IPS-18a (cell line): ENCODE measurements around the gene NGEF.

Experiments used
- H3K27ac ChIP-seq: one replicate; pipeline ENCODE4 v1.5.1; 2013; ENCODE audit warnings: low read length
- H3K27me3 ChIP-seq: one replicate; pipeline ENCODE4 v1.6.1; 2013; ENCODE audit warnings: mild to moderate bottlenecking, low read length; ENCODE audit not compliant: control insufficient read depth, insufficient read depth
- H3K36me3 ChIP-seq: one replicate; pipeline ENCODE4 v1.6.1; 2013; ENCODE audit warnings: low read depth, low read length; ENCODE audit not compliant: control insufficient read depth
- H3K4me1 ChIP-seq: one replicate; pipeline ENCODE4 v1.6.1; 2013; ENCODE audit warnings: low read depth, low read length; ENCODE audit not compliant: control insufficient read depth
- H3K4me3 ChIP-seq: one replicate; pipeline ENCODE4 v1.5.1; 2013; ENCODE audit warnings: low read length
- H3K9ac ChIP-seq: one replicate; pipeline ENCODE4 v1.6.1; 2013; ENCODE audit warnings: mild to moderate bottlenecking, low read length, moderate library complexity
- H3K9me3 ChIP-seq: one replicate; pipeline ENCODE4 v1.6.1; 2013; ENCODE audit warnings: low read depth, low read length; ENCODE audit not compliant: control insufficient read depth

The NGEF gene

DNA sequence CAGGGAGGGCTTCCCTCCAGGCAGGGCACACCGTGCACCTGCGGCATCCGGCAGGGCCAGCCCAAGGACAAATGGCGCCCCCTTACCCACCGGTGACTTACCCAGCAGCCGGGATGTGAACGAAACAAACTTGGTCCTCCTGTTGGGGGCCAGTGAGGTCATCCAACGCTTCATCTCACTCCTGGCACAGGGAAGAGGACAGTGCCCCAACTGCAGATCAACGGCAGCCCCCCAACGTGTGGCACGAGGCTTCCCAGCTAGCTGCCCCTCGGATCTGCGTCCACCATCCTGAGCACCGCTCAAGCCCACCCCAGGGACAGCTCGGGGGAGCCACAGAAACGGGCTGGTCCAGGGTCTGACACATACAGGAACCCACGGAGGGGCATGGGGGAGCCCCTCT is 131.0 kb downstream of the NGEF start:
- H3K9ac ChIP-seq = no peak overlapping the region
- H3K27me3 ChIP-seq = peaks cover 14% of the 10 kb centered on the region
- no peaks in the 10 kb centered on the region for H3K36me3 ChIP-seq
- H3K9me3 ChIP-seq = no peaks in the 10 kb centered on the region
- H3K4me1 ChIP-seq = no peaks in the 10 kb centered on the region
- H3K27ac ChIP-seq = no peak overlapping the region
- H3K4me3 ChIP-seq = no peak overlapping the region

DNA sequence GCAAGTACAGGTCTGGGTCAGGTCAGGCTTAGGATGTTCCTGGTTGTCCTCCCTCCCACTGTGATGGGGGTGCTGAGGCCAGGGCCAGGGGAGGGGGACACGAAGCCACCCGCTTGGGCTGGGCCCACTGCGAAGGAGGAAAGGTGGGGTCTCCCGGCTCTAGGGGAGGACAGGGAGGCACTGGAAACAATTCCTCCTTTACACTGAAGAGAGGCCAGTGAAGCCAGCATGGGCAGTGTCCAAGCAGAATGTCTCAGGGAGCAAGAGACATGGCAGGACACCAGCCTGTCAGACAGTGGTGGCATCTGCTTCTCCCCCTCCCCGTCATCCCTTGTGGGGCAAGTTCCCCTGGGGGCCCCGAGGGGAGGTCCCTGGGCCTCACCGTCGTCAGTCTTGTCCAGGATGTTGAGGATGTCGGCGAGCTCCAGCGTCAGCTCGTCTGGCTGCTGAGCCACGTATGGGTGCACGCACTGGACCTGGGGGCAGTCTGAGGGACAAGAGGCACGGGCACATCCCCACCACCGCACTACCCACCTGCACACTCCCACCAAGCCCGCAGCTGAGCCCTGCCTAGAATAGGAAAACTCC is 132.2 kb downstream of the NGEF start:
- Histone ChIP-seq H3K27me3 (peaks cover 25% of the 10 kb centered on the region), H3K9me3 (no peaks in the 10 kb centered on the region), H3K9ac (no peak overlapping the region), H3K4me1 (no peaks in the 10 kb centered on the region), H3K27ac (no peak overlapping the region), H3K36me3 (no peaks in the 10 kb centered on the region), H3K4me3 (no peak overlapping the region)

DNA sequence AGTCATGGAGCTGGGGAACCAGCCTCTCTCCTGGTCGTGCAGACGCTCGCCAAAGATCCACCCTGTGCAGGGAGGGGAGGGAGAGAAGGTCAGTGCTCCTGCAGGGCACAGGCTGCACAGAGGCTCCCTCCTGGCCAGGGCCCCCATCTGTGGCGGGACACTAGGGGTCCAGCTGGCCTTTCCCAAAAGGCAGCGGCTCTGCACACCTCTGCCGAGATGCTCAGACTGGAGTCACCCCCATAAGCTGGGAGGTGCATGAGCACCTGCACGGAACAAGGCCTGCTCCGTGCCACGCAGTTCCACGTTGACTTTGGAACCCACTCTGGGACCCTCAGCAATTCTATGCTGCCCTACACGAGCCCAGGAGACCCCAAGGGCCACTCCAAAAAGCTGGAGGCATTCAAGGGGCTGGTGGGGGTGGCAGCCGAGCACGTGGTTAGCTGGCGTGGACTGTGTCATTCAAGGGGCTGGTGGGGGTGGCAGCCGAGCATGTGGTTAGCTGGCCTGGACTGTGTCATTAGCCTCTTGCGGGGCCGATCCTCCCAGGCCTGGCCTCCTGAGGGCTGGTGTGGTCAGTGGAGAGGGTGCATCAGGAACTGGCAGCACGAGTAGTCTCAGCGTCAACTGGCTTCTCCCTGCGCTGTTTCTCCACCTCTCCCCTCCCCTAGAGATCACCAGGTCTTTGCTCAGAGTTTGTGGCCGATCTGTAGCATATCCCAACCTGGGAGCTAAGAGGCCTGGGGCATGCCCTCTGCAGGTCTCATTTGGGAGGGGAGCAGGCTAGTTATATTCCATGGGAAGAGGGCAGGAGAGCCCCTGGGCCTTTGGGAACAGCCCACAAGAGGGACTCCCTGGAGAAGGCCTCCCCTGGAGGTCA is 133.2 kb downstream of the NGEF start:
- H3K9ac ChIP-seq = no peak overlapping the region
- peaks cover 33% of the 10 kb centered on the region for H3K27me3 ChIP-seq
- H3K4me3 ChIP-seq = no peak overlapping the region
- no peak overlapping the region for H3K27ac ChIP-seq
- H3K36me3 ChIP-seq = no peaks in the 10 kb centered on the region
- H3K9me3 ChIP-seq = no peaks in the 10 kb centered on the region
- H3K4me1 ChIP-seq = no peaks in the 10 kb centered on the region

DNA sequence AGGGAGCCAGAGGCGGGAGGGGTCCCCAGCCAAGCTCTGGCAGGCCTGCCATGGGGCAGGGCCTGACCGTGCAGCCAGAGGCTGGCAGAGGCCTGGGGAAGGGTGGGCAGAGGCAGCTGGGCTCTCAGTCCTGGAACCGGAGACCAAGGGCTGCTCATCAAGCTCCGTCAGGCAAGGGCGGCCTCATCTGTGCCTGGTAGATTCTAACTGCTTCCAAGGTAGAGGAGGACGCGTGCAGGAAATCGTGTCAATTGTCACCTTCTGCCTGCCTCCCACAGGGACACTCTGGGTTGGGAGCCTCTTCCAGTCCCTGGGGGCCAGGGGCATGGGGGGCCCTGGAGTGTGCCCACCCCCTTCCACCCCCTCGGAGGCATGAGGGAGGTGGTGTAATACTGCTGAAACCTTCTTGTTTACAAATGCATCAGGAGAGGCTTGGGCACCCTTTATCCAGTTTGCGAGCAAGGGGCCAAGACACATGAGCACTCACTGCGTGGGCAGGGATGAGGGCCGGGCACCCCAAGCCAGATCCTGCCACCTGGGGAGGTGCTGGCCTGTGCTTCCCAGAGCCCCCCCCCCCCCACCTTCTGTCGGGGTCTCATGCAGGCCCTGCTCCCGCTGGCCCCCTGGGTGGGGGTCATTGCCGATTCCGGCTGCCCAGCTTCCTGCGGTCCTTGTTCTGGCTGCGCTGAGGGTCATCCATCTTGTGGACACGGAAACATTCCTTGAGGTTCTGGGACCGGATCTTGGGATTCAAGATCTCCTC is 134.0 kb downstream of the NGEF start:
- Histone ChIP-seq H3K9ac (no peak overlapping the region), H3K36me3 (no peaks in the 10 kb centered on the region), H3K9me3 (no peaks in the 10 kb centered on the region), H3K27me3 (peaks cover 33% of the 10 kb centered on the region), H3K4me3 (no peak overlapping the region), H3K27ac (no peak overlapping the region), H3K4me1 (no peaks in the 10 kb centered on the region)

DNA sequence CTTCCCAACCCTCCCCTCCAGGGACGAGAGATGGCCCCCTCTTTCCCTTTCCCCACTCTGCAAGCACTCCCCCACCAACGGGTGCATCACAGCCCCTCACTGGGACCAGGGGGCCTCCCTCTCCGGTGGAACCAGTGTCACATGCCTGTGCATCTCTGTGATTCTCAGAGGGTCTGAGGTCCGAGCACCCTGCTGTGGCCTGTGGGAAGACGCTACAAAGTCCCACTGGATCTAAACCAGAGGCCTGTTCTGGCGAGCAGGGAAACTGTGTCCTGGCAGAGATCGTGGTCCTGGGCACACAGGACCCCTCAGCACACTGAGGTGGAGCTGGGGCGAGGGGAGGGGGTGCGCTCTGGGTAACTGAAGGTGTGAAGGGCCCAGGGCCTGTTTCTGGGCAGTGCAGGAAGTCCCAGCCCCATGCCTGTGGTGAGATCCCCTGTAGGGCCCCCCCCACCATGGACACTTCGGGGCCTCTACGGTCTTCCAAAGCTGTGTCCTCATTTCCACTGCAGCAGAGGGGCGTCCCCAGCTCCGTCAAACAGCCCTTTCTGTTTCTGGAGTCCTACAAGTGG is 135.0 kb downstream of the NGEF start:
- Histone ChIP-seq H3K27ac (no peak overlapping the region), H3K9ac (no peak overlapping the region), H3K4me3 (no peak overlapping the region)

DNA sequence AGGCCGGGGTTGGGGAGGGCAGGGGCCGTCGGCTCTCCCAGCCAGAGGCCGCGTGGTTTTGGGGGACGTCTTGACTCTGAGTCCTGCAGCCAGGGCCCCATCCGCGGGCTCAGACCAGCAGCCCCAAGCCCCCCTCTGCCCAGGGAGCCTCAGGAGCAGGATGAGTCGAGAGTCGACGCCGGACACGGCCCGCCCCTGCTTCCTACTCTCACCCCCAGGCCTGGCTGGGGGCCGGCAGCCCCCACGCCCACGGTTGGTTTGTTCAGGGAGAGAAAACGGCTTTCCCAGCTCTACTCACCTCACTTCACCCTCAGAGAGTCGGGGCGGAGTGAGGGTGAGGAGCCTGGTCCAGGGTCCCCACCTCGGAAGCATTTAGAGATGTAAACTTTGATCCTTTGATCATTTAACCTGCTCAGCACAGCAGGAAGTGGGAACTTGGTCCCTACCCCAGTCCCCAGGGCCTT is 136.0 kb downstream of the NGEF start:
- Histone ChIP-seq H3K27ac (no peak overlapping the region), H3K27me3 (peaks cover 33% of the 10 kb centered on the region), H3K4me1 (no peaks in the 10 kb centered on the region), H3K9me3 (no peaks in the 10 kb centered on the region), H3K36me3 (no peaks in the 10 kb centered on the region), H3K4me3 (peak overlapping the region; percentile 56), H3K9ac (peak overlapping the region; percentile 12)

More for the DNA sequence above, 135.0 kb downstream of the NGEF start:
- Histone ChIP-seq H3K4me1 (no peaks in the 10 kb centered on the region), H3K9me3 (no peaks in the 10 kb centered on the region), H3K27me3 (peaks cover 33% of the 10 kb centered on the region), H3K36me3 (no peaks in the 10 kb centered on the region)

DNA sequence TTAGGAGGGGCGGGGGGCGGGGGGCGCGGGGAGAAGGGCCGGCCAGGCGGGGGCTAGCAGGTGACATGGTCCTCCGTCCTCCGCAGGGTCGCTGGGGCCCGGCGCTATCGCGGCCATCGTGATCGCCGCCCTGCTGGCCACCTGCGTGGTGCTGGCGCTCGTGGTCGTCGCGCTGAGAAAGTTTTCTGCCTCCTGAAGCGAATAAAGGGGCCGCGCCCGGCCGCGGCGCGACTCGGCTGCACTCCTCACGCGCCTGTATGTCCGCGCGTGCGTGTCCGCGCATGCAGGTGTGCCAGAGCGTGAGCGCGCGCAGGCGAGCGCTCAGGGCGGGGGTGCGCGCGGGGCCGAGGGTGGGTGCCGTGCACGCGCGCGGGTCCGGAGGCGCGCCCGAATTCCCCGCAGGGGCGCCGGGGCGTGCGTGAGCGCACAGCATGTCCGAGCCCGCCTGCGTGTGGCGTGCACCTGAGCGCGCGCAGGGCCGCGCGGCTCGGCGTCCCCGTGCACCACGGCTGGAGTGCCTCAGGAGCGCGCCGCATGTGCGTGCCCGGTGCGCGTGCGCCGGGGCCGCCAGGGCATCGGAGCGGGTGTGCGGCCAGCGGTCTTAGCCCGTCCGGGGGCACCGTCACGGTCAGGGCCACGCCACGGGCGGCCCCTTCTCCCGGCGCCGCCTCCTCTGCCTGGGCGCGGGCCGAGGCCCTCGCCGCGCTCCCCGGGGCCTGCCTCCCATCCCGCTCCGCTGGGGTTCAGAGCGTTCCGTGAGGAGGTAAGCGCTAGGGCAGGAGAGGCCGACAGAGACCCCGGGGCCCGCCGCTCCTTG is 136.7 kb downstream of the NGEF start:
- peaks cover 33% of the 10 kb centered on the region for H3K27me3 ChIP-seq
- peak overlapping the region; percentile 12 for H3K9ac ChIP-seq
- no peak overlapping the region for H3K27ac ChIP-seq
- H3K4me3 ChIP-seq = peak overlapping the region; percentile 56
- no peaks in the 10 kb centered on the region for H3K4me1 ChIP-seq
- H3K9me3 ChIP-seq = no peaks in the 10 kb centered on the region
- no peaks in the 10 kb centered on the region for H3K36me3 ChIP-seq

DNA sequence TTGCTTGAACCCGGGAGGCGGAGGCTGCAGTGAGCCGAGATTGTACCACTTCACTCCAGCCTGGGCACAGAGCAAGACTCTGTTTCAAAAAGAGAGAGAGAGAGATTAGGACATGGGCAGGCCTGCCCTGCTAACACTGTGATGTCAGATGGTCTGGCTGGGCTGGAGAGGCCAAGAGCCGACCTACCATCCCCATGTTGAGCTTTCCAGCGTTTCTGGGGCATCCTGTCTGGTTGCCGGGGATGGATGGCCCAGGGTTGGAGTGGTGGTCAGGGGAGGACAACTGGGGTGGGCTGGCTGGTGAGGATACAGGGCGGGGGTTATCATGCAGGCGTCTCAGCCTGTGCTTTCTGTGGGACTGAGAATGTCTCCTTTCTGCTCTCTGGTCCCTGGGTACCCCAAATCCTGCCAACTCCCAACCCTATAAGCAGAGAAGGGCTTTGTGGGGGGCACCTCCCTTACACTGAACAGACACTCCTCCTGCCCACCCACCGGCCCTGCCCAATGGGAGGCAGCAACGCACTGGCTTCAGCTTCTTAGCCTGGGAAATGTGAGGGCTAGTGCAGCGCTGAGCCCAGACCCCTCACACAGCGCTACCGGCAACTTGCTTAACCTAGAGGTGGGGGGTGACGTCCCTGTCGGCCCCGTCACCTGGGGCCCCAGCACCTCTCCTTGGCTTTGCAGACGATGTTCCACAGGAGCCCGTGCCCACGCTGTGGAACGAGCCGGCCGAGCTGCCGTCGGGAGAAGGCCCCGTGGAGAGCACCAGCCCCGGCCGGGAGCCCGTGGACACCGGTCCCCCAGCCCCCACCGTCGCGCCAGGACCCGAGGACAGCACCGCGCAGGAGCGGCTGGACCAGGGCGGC is 137.6 kb downstream of the NGEF start:
- H3K4me1 ChIP-seq = no peaks in the 10 kb centered on the region
- no peak overlapping the region for H3K9ac ChIP-seq
- peak overlapping the region; percentile 35 for H3K4me3 ChIP-seq
- H3K9me3 ChIP-seq = no peaks in the 10 kb centered on the region
- H3K36me3 ChIP-seq = no peaks in the 10 kb centered on the region
- no peak overlapping the region for H3K27ac ChIP-seq
- H3K27me3 ChIP-seq = peaks cover 33% of the 10 kb centered on the region

DNA sequence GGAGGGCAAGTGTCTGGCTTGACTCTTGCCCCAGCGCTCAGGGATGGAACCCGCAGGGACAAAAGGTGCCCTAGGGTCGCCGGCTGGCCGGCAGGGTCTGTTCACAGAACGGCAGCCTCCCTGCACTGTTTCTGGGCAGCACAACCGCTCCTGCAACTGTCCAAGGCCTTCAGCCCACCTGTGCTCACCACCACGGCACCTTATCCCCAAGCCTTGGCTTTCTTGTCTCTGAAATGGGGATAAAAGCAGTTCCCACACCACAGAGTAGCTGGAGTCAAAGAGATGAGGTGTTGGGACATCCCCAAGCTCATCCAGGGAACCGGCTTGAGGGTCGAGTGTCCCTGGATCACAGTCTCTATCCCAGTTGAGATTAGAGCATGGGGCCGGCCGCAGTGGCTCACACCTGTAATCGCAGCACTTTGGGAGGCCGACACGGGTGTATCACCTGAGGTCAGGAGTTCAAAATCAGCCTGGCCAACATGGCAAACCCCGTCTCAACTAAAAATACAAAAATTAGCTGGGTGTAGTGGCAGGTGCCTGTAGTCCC is 138.3 kb downstream of the NGEF start:
- Histone ChIP-seq H3K36me3 (no peaks in the 10 kb centered on the region), H3K27ac (no peak overlapping the region)

More for the DNA sequence above, 138.3 kb downstream of the NGEF start:
- no peak overlapping the region for H3K4me3 ChIP-seq
- no peak overlapping the region for H3K9ac ChIP-seq
- H3K9me3 ChIP-seq = no peaks in the 10 kb centered on the region
- H3K27me3 ChIP-seq = peaks cover 33% of the 10 kb centered on the region
- no peaks in the 10 kb centered on the region for H3K4me1 ChIP-seq
